Pancreas (tissue), 10 donors: ENCODE measurements around the gene KCNT2. TPM values are rescaled to one million over a fixed set of nuclear protein-coding genes. Genes with fewer than 3 reads are reported as not detected.

Experiments
- ATAC-seq, 4 donors: fragments of 200-7000 bp; cut with Tn5 transposase; one replicate each; pipeline versions ENCODE4 v1.8.0 to v1.9.1; 2020; ENCODE audit warnings: mild to moderate bottlenecking in 4 of 4, moderate library complexity in 4 of 4
- DNase-seq, 6 donors: peaks; one replicate each; pipeline ENCODE4 v3.0.0-alpha.2; 2020
- FAIRE-seq: peaks from 2 replicates; lab custom pipeline; 2012; peaks lifted over from hg19 to GRCh38; lab: Jason Lieb, UNC
- H3K27ac ChIP-seq, 4 donors: fragments of 200-600 bp; sonication (generic); 1 replicate in 3 of 4; 2 replicates in 1 of 4; pipeline versions ENCODE4 v1.5.0 to v1.8.0; 2020
- H3K27me3 ChIP-seq, 4 donors: fragments of 200-600 bp; one replicate each; pipeline ENCODE4 v1.8.0; 2021
- H3K36me3 ChIP-seq, 3 donors: fragments of 200-600 bp; sonication (generic) in 1 of 3; one replicate each; pipeline versions ENCODE4 v1.5.0 to v1.8.0; 2020 to 2021
- H3K4me1 ChIP-seq, 3 donors: fragments of 200-600 bp; one replicate each; pipeline ENCODE4 v1.8.0; 2021
- H3K4me3 ChIP-seq, 4 donors: fragments of 200-600 bp; sonication (generic) in 2 of 4; one replicate each; pipeline versions ENCODE4 v1.5.0 to v1.8.0; 2020 to 2021
- H3K9me3 ChIP-seq, 4 donors: fragments of 200-600 bp; one replicate each; pipeline ENCODE4 v1.8.0; 2021
- WGBS, 2 donors: extraction: QIAGEN DNeasy Blood & Tissue Kit; methylation state at CpG; one replicate each; pipeline ENCODE4 v1.1.7; 2013; 5-methylcytosine and 5-hydroxymethylcytosine counted together
- intact Hi-C, 3 donors: fragments of 100-400 bp; cut with DNase I; formaldehyde crosslinking; loops; one replicate each; pipeline versions ENCODE4 v1.11.1 to v1.14.2; 2022
- polyA plus RNA-seq, 2 donors: library from polyadenylated mRNA; stranded (reverse); fragments of 200-250 nt; gene quantifications; one replicate each; pipeline ENCODE4 v1.2.3, GENCODE V29; 2013
- total RNA-seq, 6 donors: library from RNA; stranded (reverse); fragmentation: NEBNext Ultra II Directional in 4 of 6; extraction: Animal tissue kit (Norgen Biotek cat#: 25700) in 4 of 6; gene quantifications; one replicate each; pipeline versions ENCODE4 v1.2.1 to v1.2.4, GENCODE V29; 2021 to 2023
- TF ChIP-seq, protein P1 (sequence below), 4 donors: fragments of 200-600 bp; sonication (generic) in 3 of 4; IDR thresholded peaks; one replicate each; pipeline versions ENCODE4 v1.5.0 to v1.8.0; 2021; ENCODE audit warnings: antibody characterized with exemption in 4 of 4
- donor health status: healthy with polysubstance abuse.
- donor health status: DM: no; HTN: no; CAD: no; lungs with moderate emphysema.
- donor health status: DM: no; HTN: no; CAD: no.
- donor health status: control.
- donor health status: control.
- donor health status: Bipolar disorder and iron deficiency.
- donor health status: DM: yes; HTN: yes; CAD: no.
- donor health status: DM: no; HTN: no; CAD: no.
- donor health status: DM: no; HTN: no; CAD: no.
- donor health status: DM: yes; HTN: yes; CAD: no.

Gene KCNT2
- total and polyA plus RNA-seq, 8 donors: 0.19 to 0.67 (median 0.42) TPM

DNA sequence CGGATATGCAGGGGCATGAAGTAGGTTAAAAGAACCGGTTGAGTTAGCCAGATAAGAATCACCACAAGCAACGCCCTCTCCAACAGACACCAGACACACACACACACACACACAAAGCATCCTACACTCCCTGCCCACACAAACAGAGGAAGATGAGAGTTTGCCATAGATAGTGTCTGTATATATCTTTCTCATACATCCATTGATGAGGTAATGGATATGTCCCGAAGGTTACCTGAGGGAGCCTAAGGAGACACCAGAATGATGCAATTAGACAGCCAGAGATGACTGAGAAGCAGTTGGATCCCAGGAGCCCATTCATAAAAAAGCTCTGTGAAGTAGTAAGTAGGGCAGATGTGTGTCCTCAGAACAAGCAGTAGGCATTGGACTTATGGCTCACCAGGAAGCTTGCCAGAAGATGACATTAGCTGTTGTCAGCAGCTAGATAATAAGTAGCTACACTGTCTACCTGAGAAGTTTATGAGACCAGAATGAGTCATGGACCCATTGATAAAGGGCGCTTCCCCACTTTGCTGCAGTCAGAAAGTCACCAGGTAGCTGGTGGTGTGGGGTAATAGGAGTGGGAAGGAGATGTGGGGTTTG, 247.0 kb downstream of the KCNT2 start:
- intact Hi-C loops: loop anchor here in 1 of 3 donors (10.0 kb wide), 1 partner anchor 304 kb away; no protein-coding TSS in a partner anchor
- Histone ChIP-seq H3K4me3 (no peak overlapping the region), H3K9me3 (no peaks in the 10 kb centered on the region), H3K4me1 (no peaks in the 10 kb centered on the region), H3K27me3 (no peaks in the 10 kb centered on the region), H3K27ac (no peak overlapping the region), H3K36me3 (no peaks in the 10 kb centered on the region)
- TF ChIP-seq, protein P1, sequence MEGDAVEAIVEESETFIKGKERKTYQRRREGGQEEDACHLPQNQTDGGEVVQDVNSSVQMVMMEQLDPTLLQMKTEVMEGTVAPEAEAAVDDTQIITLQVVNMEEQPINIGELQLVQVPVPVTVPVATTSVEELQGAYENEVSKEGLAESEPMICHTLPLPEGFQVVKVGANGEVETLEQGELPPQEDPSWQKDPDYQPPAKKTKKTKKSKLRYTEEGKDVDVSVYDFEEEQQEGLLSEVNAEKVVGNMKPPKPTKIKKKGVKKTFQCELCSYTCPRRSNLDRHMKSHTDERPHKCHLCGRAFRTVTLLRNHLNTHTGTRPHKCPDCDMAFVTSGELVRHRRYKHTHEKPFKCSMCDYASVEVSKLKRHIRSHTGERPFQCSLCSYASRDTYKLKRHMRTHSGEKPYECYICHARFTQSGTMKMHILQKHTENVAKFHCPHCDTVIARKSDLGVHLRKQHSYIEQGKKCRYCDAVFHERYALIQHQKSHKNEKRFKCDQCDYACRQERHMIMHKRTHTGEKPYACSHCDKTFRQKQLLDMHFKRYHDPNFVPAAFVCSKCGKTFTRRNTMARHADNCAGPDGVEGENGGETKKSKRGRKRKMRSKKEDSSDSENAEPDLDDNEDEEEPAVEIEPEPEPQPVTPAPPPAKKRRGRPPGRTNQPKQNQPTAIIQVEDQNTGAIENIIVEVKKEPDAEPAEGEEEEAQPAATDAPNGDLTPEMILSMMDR (IDR thresholded peaks at IDR 0.05): no peak
- WGBS, 2 donors: 71 to 78% methylated on average over 5 of the region's 5 CpGs
- DNase-seq (no peak), ATAC-seq (no peak), FAIRE-seq (no peak)

DNA sequence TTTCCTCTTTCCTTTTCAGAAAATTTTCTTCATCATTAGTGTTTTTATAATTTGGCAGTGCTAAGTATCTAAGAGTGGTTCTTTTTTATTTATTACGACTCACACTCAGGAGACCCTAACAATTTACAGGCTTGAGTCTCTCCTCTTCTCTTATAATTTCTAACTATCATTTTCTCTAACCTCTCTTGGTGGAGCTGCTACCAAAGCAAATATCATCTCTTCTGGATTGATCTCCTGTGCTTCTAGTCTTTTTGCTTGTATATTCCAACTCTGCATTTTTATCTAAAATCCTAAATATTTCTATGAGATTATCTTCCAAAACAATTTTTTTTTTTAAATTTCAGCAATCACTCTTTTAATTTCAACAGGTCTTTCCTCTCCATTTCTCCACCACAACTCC, 250.3 kb downstream of the KCNT2 start:
- Histone ChIP-seq H3K4me3 (no peak overlapping the region), H3K27me3 (peaks cover 0 to 4% (median 1%) of the 10 kb centered on the region in 4 donors), H3K4me1 (no peaks in the 10 kb centered on the region), H3K27ac (no peak overlapping the region), H3K9me3 (no peaks in the 10 kb centered on the region), H3K36me3 (no peaks in the 10 kb centered on the region)
- no peak for DNase-seq
- FAIRE-seq: no peak
- WGBS, 2 donors: 78 to 91% methylated on average over 1 of the region's 1 CpG
- no peak for ATAC-seq
- TF ChIP-seq, protein P1 (IDR thresholded peaks at IDR 0.05): no peak
- intact Hi-C loops: no loop called here

DNA sequence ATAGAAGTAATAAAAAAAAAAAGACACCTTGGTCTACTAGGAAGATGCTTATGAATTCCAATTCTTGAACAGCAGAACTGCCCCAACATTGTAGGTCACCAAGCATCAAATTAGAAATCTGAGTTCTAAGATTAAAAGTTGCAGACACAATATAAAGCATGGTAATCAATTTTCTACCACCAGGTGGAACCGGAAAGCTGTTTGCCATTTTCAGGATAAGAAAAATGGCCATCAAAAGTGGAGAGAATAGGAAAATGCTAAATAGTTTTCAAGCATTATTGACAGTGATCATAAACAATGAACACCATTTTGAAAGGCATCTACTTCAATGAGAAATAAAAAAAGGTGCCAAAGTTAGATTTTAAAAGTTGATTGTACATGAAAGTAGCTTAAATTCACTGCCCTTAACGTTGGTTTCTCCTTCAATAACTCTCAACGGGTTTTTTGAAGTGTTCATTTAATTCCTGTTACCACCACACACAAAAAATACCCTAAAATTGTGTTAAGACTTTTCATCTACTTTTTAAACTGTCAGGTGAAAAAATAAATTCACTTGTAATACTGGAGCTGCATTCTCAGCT, 252.9 kb downstream of the KCNT2 start:
- H3K9me3 ChIP-seq: no peaks in the 10 kb centered on the region
- H3K36me3 ChIP-seq: no peaks in the 10 kb centered on the region
- no peaks in the 10 kb centered on the region for H3K4me1 ChIP-seq
- intact Hi-C loops: no loop called here
- H3K27ac ChIP-seq: no peak overlapping the region
- peaks cover 0 to 5% (median 1%) of the 10 kb centered on the region in 4 donors for H3K27me3 ChIP-seq
- TF ChIP-seq, protein P1 (IDR thresholded peaks at IDR 0.05): peak in 3 of 4 donors; percentile 27 to 28 (median 27)
- WGBS, 2 donors: 37 to 62% methylated on average over 3 of the region's 3 CpGs
- H3K4me3 ChIP-seq: no peak overlapping the region
- ATAC-seq (peak in 2 of 4 donors; percentile 40 to 43), FAIRE-seq (no peak), DNase-seq (no peak)

DNA sequence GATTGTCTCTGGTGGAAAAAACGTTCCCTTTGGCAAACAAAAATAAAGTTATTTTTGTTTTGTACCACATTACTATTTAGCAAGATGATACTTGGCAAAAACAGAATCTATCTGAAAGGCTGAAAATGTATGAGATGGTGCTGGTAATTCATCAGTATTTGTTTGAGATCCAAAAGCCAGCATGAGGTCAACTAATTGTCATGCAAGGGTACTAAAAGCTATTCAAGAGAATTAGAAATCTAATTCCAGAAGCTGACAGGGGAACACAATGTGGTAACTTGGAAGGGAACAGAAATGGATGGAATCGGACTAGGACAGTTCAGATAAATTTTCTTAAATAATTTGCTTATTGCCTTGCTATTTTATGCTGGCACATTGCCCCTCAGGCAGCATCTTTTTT, 263.8 kb downstream of the KCNT2 start:
- no peaks in the 10 kb centered on the region for H3K36me3 ChIP-seq
- WGBS, 2 donors: 23 to 36% methylated on average over 2 of the region's 2 CpGs
- H3K9me3 ChIP-seq: no peaks in the 10 kb centered on the region
- ATAC-seq (no peak), FAIRE-seq (no peak), DNase-seq (no peak)
- no peak overlapping the region for H3K4me3 ChIP-seq
- H3K27me3 ChIP-seq: no peaks in the 10 kb centered on the region
- TF ChIP-seq, protein P1 (IDR thresholded peaks at IDR 0.05): no peak
- intact Hi-C loops: no loop called here
- no peak overlapping the region for H3K27ac ChIP-seq
- no peaks in the 10 kb centered on the region for H3K4me1 ChIP-seq

DNA sequence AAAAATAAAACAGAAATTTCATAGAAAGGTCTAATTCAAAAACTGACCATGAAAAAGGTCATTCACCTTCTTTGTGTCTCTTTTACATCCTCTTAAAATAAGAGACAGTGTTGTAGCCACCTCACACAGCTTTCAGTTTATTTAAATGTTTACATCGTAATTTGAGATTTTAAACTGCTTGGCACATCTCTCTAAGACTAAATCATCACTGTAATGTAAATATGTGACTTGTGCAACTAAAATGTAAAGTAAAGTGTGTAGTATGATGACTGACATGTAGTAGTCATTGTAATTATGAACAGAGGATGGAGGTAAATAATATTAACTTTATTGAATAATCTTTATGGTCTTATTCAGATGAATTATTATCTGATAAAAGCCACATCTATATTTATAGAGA, 283.9 kb downstream of the KCNT2 start:
- Histone ChIP-seq H3K27ac (no peak overlapping the region), H3K36me3 (no peaks in the 10 kb centered on the region), H3K4me1 (no peaks in the 10 kb centered on the region), H3K27me3 (no peaks in the 10 kb centered on the region), H3K4me3 (no peak overlapping the region), H3K9me3 (no peaks in the 10 kb centered on the region)
- TF ChIP-seq, protein P1 (IDR thresholded peaks at IDR 0.05): no peak
- peak; percentile 45 for FAIRE-seq
- 51 to 54% methylated on average over 1 of the region's 1 CpG for WGBS, 2 donors
- intact Hi-C loops: no loop called here
- ATAC-seq: no peak
- DNase-seq: no peak
